Caco-2 (cell line): Measurements from ENCODE around the gene UGP2. TPM values are rescaled to one million over a fixed set of nuclear protein-coding genes. Genes with fewer than 3 reads are reported as not detected.

ENCODE experiments used
- BruUV-seq: library from RNA; stranded (reverse); fragments of 400-500 nt; replicated peaks from 2 replicates; lab custom pipeline; 2021; lab: Mats Ljungman, UMichigan
- CTCF ChIA-PET: fragments of 300-600 bp; sonication (Branson Sonifier 250); formaldehyde crosslinking; loops from one replicate; lab custom pipeline; 2022; ENCODE audit warnings: antibody characterized with exemption; lab: Charles Lee
- POLR2A ChIA-PET: fragments of 300-600 bp; sonication (Branson Sonifier 250); formaldehyde crosslinking; loops from one replicate; lab custom pipeline; 2022; ENCODE audit warnings: antibody characterized with exemption; lab: Charles Lee
- DNase-seq, 2 experiments: peaks; one replicate each; pipeline versions ENCODE4 v3.0.0 to v3.0.0-alpha.2; 2020 to 2022
- H3K27me3 ChIP-seq: replicated peaks from 2 replicates; pipeline ENCODE4 v1.6.0; 2011; ENCODE audit warnings: low read length; ENCODE audit not compliant: control insufficient read depth, insufficient read depth
- H3K36me3 ChIP-seq: 2 replicates; pipeline ENCODE4 v1.5.1; 2011; ENCODE audit warnings: low read length; ENCODE audit not compliant: control insufficient read depth, insufficient read depth
- H3K4me1 ChIP-seq: fragments of 250-450 bp; sonication (Bioruptor Pico); 2 replicates; pipeline ENCODE4 v1.5.1; 2020; ENCODE audit warnings: mild to moderate bottlenecking
- H3K4me3 ChIP-seq: 2 replicates; pipeline ENCODE4 v1.5.1; 2011; ENCODE audit warnings: low read depth, mild to moderate bottlenecking, control low read depth, low read length
- H3K9me3 ChIP-seq: fragments of 250-450 bp; sonication (Bioruptor Pico); 2 replicates; pipeline ENCODE4 v1.5.1; 2020; ENCODE audit warnings: mild to moderate bottlenecking, moderate library complexity
- H3K27ac Mint-ChIP-seq: one replicate; pipeline ENCODE4 v1.8.0; 2022; ENCODE audit warnings: mixed read lengths; ENCODE audit not compliant: unreplicated experiment
- H3K27me3 Mint-ChIP-seq: one replicate; pipeline ENCODE4 v1.8.0; 2022; ENCODE audit warnings: mixed read lengths; ENCODE audit not compliant: insufficient read depth, unreplicated experiment
- H3K36me3 Mint-ChIP-seq: one replicate; pipeline ENCODE4 v1.8.0; 2022; ENCODE audit warnings: mild to moderate bottlenecking, mixed read lengths; ENCODE audit not compliant: insufficient read depth, unreplicated experiment
- H3K4me1 Mint-ChIP-seq: one replicate; pipeline ENCODE4 v1.8.0; 2022; ENCODE audit warnings: low read depth, mixed read lengths; ENCODE audit not compliant: unreplicated experiment
- H3K4me3 Mint-ChIP-seq: one replicate; pipeline ENCODE4 v1.8.0; 2022; ENCODE audit warnings: mild to moderate bottlenecking, moderate library complexity, mixed read lengths; ENCODE audit not compliant: unreplicated experiment
- H3K9me3 Mint-ChIP-seq: one replicate; pipeline ENCODE4 v1.8.0; 2022; ENCODE audit warnings: mixed read lengths; ENCODE audit not compliant: unreplicated experiment
- CTCF ChIP-seq, 2 experiments: fragments of 200-600 bp in 1 of 2; IDR thresholded peaks; 1 replicate in 1 of 2; 2 replicates in 1 of 2; pipeline versions ENCODE4 v1.5.1 to v1.8.0; 2011 to 2022; ENCODE audit warnings: antibody characterized with exemption in 1 of 2, control low read depth in 1 of 2, inconsistent platforms in 1 of 2, low read depth in 1 of 2, low read length in 1 of 2, mild to moderate bottlenecking in 1 of 2, moderate library complexity in 1 of 2; ENCODE audit not compliant: insufficient read depth in 1 of 2, severe bottlenecking in 1 of 2, unreplicated experiment in 1 of 2
- intact Hi-C: fragments of 100-400 bp; cut with micrococcal nuclease; formaldehyde crosslinking; loops from one replicate; pipeline ENCODE4 v1.10.0; 2022; ENCODE audit not compliant: unreplicated experiment
- total RNA-seq: library from RNA; stranded (reverse); gene quantifications from 2 replicates; pipeline ENCODE4 v1.2.3, GENCODE V29; 2022

Gene UGP2
- total RNA-seq, 1 experiment from 2014 or later = 307 TPM

- intact Hi-C loops = no loop called here
- H3K27me3 ChIP-seq = no peaks in the 10 kb centered on the region
- no peak overlapping the region for H3K4me3 Mint-ChIP-seq
- CTCF ChIA-PET = no interaction called here
- DNase-seq = no peak
- no TSS peak for BruUV-seq
- H3K4me1 Mint-ChIP-seq = peaks cover 48% of the 10 kb centered on the region
- peaks cover 29% of the 10 kb centered on the region for H3K36me3 Mint-ChIP-seq
- H3K9me3 ChIP-seq = no peaks in the 10 kb centered on the region
- no peak for TF ChIP-seq CTCF (IDR thresholded peaks at IDR 0.05; ENCODE audit: insufficient read depth in 1 of 2, low read depth in 1 of 2, low read length in 1 of 2, severe bottlenecking in 1 of 2, unreplicated experiment in 1 of 2)
- no peaks in the 10 kb centered on the region for H3K36me3 ChIP-seq
- peak overlapping the region; percentile 15 for H3K27ac Mint-ChIP-seq
- no peaks in the 10 kb centered on the region for H3K27me3 Mint-ChIP-seq
- H3K4me3 ChIP-seq = no peak overlapping the region
- POLR2A ChIA-PET = interaction anchor here (0.6 to 1.2 kb wide), 2 partner anchors 9 to 10 kb away, joined by 3 read pairs; partner anchors contain the start of gene UGP2
- peaks cover 43% of the 10 kb centered on the region for H3K4me1 ChIP-seq
- H3K9me3 Mint-ChIP-seq = no peaks in the 10 kb centered on the region
Observed at GRCh38 chr2:63851691-63852311, 10.1 kb downstream of the UGP2 start.

GRCh38 chr2:63853527-63854310 is 12.0 kb downstream of the UGP2 start:
- Histone ChIP-seq H3K4me3 (no peak overlapping the region), H3K36me3 (peaks cover 2% of the 10 kb centered on the region; the same call in 1 of the 2 replicates), H3K27me3 (no peaks in the 10 kb centered on the region), H3K9me3 (no peaks in the 10 kb centered on the region), H3K4me1 (peaks cover 39% of the 10 kb centered on the region)
- H3K27ac Mint-ChIP-seq = peak overlapping the region; percentile 7
- DNase-seq = no peak
- H3K36me3 Mint-ChIP-seq = peaks cover 38% of the 10 kb centered on the region
- no peak for TF ChIP-seq CTCF (IDR thresholded peaks at IDR 0.05; ENCODE audit: insufficient read depth in 1 of 2, low read depth in 1 of 2, low read length in 1 of 2, severe bottlenecking in 1 of 2, unreplicated experiment in 1 of 2)
- peaks cover 39% of the 10 kb centered on the region for H3K4me1 Mint-ChIP-seq
- intact Hi-C loops = no loop called here
- ChIA-PET POLR2A (no interaction called here), CTCF (interaction anchor here (1.2 kb wide), 1 partner anchor 7 kb away, joined by 3 read pairs; no protein-coding TSS in a partner anchor)
- H3K9me3 Mint-ChIP-seq = no peaks in the 10 kb centered on the region
- no peaks in the 10 kb centered on the region for H3K27me3 Mint-ChIP-seq
- no peak overlapping the region for H3K4me3 Mint-ChIP-seq
- BruUV-seq = no TSS peak

- H3K4me1 Mint-ChIP-seq = peaks cover 30% of the 10 kb centered on the region
- BruUV-seq = no TSS peak
- H3K9me3 Mint-ChIP-seq = no peaks in the 10 kb centered on the region
Observed at GRCh38 chr2:63855418-63856302, 14.0 kb downstream of the UGP2 start.

More at GRCh38 chr2:63855418-63856302, 14.0 kb downstream of the UGP2 start:
- H3K4me3 Mint-ChIP-seq = no peak overlapping the region
- intact Hi-C loops = no loop called here
- Histone ChIP-seq H3K27me3 (no peaks in the 10 kb centered on the region), H3K4me3 (no peak overlapping the region), H3K4me1 (peaks cover 28% of the 10 kb centered on the region), H3K9me3 (no peaks in the 10 kb centered on the region), H3K36me3 (peaks cover 2% of the 10 kb centered on the region; the same call in 1 of the 2 replicates)
- ChIA-PET POLR2A (interaction anchor here (0.7 kb wide), 1 partner anchor 28 kb away, joined by 4 read pairs; no protein-coding TSS in a partner anchor), CTCF (no interaction called here)
- H3K36me3 Mint-ChIP-seq = peaks cover 57% of the 10 kb centered on the region
- DNase-seq = no peak
- H3K27me3 Mint-ChIP-seq = no peaks in the 10 kb centered on the region
- H3K27ac Mint-ChIP-seq = no peak overlapping the region
- no peak for TF ChIP-seq CTCF (IDR thresholded peaks at IDR 0.05; ENCODE audit: insufficient read depth in 1 of 2, low read depth in 1 of 2, low read length in 1 of 2, severe bottlenecking in 1 of 2, unreplicated experiment in 1 of 2)
